NCI-H1694 (cell line): ENCODE data around the gene MYCT1.

Source experiments
- DNase-seq: peaks from one replicate; lab custom pipeline; 2025; lab: John Stamatoyannopoulos, UW

The MYCT1 gene

DNA sequence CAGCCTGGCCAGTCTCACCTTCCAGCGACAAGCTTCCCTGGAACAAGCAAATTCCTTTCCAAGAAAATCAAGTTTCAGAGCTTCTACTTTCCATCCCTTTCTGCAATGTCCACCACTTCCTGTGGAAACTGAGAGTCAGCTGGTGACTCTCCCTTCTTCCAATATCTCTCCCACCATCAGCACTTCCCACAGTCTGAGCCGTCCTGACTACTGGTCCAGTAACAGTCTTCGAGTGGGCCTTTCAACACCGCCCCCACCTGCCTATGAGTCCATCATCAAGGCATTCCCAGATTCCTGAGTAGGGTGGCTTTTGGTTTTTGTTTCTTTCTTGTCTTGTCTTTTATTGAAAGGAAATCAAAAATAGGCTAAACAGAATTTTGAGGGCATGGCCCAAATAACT is 24.3 kb downstream of the MYCT1 start:
- no peak for DNase-seq

DNA sequence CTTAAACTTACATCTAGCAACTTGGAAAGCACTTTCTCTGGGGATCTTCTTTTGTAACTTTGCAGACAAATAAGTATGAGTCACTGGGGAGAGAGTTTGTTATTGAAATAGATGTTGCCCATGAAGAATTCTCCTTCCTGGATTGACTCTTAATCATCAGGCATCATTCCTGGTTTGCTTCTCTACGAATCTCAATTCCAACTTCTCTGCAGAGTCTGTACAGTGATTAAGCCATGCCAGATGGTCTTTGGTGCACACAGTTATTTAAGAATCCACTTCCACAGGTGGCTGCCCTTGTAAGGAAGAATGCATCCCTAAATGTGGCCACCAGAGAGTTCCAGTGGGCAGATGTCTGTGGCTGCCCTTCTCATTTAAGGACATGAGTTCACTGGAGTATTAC is 25.7 kb downstream of the MYCT1 start:
- no peak for DNase-seq

- no peak for DNase-seq
Observed at GRCh38 chr6:152726313-152726712, 28.6 kb downstream of the MYCT1 start.

DNA sequence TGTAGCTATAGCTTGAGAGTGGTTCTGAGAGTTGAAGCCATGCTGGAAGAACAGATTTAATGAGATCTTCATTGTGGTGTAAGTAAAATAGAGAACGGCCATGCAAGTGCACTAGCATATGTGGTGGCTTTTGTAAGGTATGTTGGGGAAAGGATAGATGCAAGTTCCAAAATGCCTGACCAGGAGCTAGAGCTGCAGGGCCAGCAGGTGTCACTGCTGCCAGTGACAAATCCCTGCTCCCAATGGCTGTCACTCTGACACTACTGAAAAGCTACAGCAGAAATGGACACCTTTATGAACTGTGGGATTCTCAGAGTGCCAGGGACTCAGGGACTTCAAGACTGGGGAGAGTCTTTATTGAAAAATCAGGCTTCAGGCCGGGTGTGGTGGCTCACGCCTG is 29.8 kb downstream of the MYCT1 start:
- DNase-seq: no peak

- DNase-seq: no peak
Observed at GRCh38 chr6:152734630-152735029, 36.9 kb downstream of the MYCT1 start.

DNA sequence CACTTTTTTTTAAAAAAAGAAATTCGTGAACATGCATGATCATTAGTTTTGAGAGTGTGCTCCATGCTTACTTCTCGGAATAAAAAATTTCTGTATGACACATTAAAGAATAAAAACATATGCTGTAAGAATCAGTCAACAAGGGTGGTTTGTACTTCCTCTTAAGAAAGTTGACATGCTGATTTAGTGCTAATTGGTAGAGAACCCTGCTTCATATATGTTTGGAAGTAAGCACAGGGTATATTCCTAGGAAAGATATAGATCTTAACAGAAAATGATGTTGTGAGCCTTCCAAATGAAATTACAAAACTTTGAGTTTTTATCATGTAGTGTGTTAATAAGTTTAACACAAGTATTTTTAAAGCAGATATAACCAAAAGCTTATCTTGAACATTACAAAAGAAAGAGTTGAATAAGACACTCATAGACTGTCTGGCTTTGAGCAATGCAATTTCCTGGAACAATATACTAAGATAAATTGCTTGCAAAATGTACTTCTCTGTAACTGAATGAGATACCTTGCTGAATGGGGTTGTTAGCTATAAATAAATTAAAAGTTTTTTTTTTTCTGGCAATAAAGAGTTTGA is 39.1 kb downstream of the MYCT1 start:
- DNase-seq: no peak

DNA sequence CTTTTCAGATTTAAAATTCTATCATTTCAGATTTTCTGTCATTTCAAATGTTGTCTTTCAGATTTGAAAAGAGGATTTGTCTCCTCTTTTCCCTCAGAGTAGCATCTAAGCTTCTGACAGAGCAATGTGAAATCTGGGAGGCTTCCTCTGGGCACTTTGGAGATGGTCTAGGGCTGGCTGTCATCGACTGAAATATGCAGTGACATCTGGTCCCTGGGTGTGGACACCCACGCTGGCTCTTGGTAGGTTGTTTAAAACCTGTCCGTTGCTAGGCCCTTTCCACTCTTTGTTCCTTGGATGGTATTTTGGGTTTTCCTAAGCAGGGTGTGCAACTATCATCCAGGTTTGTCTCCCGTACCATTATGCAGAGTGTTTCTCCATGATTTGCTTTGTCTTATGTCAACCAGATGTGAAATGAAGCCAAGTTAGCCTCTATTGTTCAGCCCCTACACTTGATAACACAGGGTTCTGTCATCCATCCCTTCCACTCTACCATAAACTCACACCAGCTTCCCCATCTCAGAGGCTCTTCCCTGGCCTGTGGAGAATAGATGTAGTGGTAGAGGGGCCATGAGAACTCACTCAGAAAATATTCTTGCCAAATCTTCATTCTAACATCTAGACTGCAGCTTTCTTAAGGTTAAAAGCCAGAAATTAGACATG is 47.9 kb downstream of the MYCT1 start:
- no peak for DNase-seq

DNA sequence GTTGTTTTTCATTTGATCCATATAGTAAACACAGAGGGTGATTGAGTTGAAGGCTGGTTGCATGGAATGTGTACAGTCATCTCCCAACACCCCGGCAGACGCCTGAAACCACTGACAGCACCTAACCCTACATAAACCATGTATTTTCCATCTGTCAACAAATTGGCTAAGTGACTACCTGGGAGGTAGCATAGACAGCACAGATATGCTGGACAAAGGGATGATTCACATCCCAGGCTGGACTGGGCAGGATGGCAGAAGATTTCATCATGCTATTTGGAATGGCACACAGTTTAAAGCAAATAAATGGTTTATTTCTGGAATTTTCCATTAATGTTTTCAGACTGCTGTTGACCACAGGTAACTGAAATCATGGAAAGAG is 48.5 kb downstream of the MYCT1 start:
- no peak for DNase-seq

DNA sequence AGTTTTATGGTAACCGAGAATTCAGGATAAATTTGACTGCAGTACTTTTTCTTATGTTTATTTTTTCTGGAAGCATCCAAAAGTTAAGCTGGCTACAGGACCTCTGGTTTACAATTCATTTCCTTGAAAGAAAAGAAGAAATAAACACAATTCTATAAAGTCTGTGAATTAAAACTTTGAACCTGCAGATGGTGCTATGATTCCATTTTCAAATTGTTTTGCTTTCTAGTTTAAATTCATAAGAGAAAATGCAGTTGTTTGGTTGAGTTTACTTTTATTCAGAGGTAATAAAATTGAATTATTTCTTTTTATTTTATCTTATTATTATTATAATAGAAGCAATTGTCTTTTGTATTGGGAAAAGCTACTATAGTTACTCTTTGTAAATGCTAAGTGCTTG is 51.1 kb downstream of the MYCT1 start:
- DNase-seq: no peak

DNA sequence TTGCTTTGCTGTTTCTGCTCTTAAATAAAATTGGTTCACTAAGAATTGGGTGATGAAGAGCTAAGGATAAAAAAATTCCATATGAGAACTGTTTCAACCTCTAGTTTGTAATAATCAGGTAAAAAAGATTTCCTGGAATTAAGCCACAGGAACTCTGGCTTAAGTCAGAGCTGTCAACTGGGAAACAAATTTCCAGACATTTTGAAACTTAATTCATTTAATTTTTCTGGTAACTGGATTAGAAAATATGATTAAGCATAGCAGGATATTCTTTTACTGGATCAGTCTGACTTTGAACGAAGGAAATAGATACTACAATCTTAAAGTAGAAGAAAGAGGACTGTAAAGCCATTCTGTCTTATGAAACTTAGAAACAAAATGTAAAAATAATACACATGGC is 51.6 kb downstream of the MYCT1 start:
- DNase-seq: no peak

DNA sequence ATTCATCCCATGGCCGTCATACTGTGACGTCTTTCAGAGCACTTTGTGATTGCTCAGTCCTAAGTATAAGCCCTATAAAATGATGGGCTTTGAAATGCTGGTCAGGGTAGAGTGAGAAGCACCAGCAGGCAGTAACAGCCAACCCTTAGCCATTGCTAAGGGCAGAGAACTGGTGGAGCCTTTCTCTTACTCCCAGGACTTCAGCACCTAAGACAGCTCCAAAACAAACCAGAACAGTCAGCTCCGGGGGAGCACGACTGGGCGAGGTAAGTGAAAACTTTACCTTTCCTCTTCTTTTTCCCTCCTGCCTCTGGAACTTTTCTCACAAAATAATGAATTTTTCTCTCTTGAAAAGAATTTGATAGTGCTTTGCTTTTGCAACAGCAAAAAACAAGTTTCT is 53.0 kb downstream of the MYCT1 start, which contains the start of gene VIP:
Gene VIP, plus strand, starts transcription at position 104 of the 400 bp plus-strand sequence. CDS start 1,381 bp downstream, outside the sequence.
- no peak for DNase-seq

DNA sequence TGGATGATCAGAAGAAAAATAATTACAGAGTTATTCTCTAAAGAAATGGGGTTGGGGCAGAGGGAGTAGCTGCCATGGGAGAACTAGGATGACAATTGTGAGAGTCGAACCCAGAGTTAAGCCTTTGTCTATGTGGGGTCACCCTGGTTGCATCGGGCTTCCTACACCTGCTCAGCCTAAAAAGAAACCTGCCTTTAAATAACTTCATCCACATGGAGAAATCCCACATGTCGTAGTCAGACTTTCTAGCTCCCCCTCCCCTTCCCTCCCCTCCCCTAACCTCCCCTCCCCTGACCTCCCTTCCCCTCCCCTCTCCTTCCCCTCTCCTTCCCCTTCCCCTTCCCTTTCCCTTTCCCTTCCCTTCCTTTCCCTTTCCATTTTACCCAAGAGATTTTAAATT is 67.6 kb downstream of the MYCT1 start:
- no peak for DNase-seq

DNA sequence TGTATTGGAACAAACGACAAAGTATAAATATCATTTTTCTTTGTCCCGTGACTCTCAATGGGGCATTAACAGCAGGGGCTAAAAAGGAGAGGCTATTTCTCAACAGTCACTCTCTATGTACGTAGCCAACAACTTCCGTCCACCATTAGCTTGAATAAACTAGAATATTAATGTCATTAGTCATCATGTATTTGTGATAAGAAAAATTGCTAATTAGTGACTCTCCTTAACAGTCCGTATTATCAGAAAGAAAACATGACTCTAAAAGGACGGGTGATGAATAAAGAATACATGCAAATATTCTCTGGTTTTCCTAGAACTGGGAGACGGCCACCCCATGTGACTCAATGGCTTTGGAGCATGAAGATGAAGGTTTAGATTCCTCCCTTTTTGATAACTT is 71.5 kb downstream of the MYCT1 start:
- no peak for DNase-seq

- DNase-seq: no peak
Observed at GRCh38 chr6:152769993-152770392, 72.3 kb downstream of the MYCT1 start.

GRCh38 chr6:152771061-152771687 is 73.5 kb downstream of the MYCT1 start:
- no peak for DNase-seq
